ENCODE results near the gene RHPN2.

Gene RHPN2

GRCh38 chr19:33064792-33065550 lies at the start of gene RHPN2:
TSS of gene RHPN2 (minus strand) at chr19:33064888. CDS start at chr19:33064852, 36 bp downstream.
- DNase-seq, result peak; percentile 81

- DNase-seq, result no peak
Measured at GRCh38 chr19:33114312-33114711, 49.6 kb upstream of the RHPN2 start.

GRCh38 chr19:33111587-33111986 lies 46.9 kb upstream of the RHPN2 start:
- DNase-seq, result no peak

GRCh38 chr19:33110137-33110910 lies 45.6 kb upstream of the RHPN2 start:
- DNase-seq, result no peak

- DNase-seq, result no peak
Measured at GRCh38 chr19:33108161-33108560, 43.5 kb upstream of the RHPN2 start.

GRCh38 chr19:33102893-33103292 lies 38.2 kb upstream of the RHPN2 start:
- no peak for DNase-seq

- no peak for DNase-seq
Measured at GRCh38 chr19:33100894-33101644, 36.4 kb upstream of the RHPN2 start.

GRCh38 chr19:33098055-33098534 lies 33.4 kb upstream of the RHPN2 start:
- DNase-seq, result no peak

GRCh38 chr19:33096005-33096404 lies 31.3 kb upstream of the RHPN2 start:
- DNase-seq, result no peak

- DNase-seq, result no peak
Measured at GRCh38 chr19:33094436-33095067, 29.9 kb upstream of the RHPN2 start.

- no peak for DNase-seq
Measured at GRCh38 chr19:33093420-33094210, 28.9 kb upstream of the RHPN2 start.

GRCh38 chr19:33090179-33090578 lies 25.5 kb upstream of the RHPN2 start:
- no peak for DNase-seq

GRCh38 chr19:33089010-33089409 lies 24.3 kb upstream of the RHPN2 start:
- DNase-seq, result no peak

- DNase-seq, result no peak
Measured at GRCh38 chr19:33086955-33087354, 22.3 kb upstream of the RHPN2 start.

GRCh38 chr19:33085570-33086128 lies 21.0 kb upstream of the RHPN2 start:
- DNase-seq, result no peak

- DNase-seq, result peak; percentile 98
Measured at GRCh38 chr19:33080761-33081681, 16.3 kb upstream of the RHPN2 start, which contains the start of gene GPATCH1. TSS of gene GPATCH1 (plus strand) at chr19:33081181. CDS start at chr19:33081194, 13 bp downstream.

- DNase-seq, result no peak
Measured at GRCh38 chr19:33075519-33075918, 10.8 kb upstream of the RHPN2 start.

- no peak for DNase-seq
Measured at GRCh38 chr19:33071887-33072286, 7.2 kb upstream of the RHPN2 start.

- no peak for DNase-seq
Measured at GRCh38 chr19:33067121-33067520, 2.4 kb upstream of the RHPN2 start.

- no peak for DNase-seq
Measured at GRCh38 chr19:33066543-33066942, 1.9 kb upstream of the RHPN2 start.

- DNase-seq, result no peak
Measured at GRCh38 chr19:33064458-33064791, 263 bp downstream of the RHPN2 start.
